ENCODE results near the gene RWDD3. TPM values are rescaled to one million over a fixed set of nuclear protein-coding genes. Genes with fewer than 3 reads are reported as not detected.

Gene RWDD3
- total RNA-seq, 2 donors from 2014 or later = 35.5 to 37.1 TPM

DNA sequence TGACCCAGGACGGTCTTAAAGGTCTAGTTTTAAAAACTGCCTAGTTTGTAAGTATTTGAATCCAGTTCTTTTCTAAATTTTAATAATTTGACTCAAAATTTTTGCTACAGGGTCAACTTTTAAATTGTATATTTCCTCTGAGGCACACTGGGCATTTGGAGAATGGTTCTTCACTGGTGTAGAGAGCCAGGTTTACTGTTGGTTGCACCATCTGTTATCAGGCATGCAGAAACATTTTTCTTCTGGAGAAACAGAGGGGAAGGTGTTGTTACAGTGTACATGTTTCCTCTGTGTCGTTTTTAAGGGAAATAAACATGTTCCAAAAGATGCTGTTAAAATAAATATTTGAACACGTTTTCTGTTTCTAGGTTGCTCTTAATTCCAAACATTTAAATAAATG is 39.0 kb upstream of the RWDD3 start:
- DNase-seq = no peak
- WGBS, 2 experiments (ENCODE audit: insufficient coverage in 1 of 2, insufficient read length in 1 of 2) = 91% methylated on average over 3 of the region's 3 CpGs; no CpG with 5 or more reads in 1 of the 2 experiments
- H3K27ac ChIP-seq (ENCODE audit: low read depth, low read length) = no peak overlapping the region
- H3K4me1 ChIP-seq (ENCODE audit: control insufficient read depth, insufficient read depth, low read length) = no peaks in the 10 kb centered on the region
- H3K27me3 ChIP-seq (ENCODE audit: control insufficient read depth, insufficient read depth, low read length, poor library complexity, severe bottlenecking) = no peaks in the 10 kb centered on the region
- H3K27me3 Mint-ChIP-seq (ENCODE audit: insufficient read depth) = no peaks in the 10 kb centered on the region
- H3K9me3 Mint-ChIP-seq = no peaks in the 10 kb centered on the region
- peaks cover 3% of the 10 kb centered on the region for H3K36me3 Mint-ChIP-seq (ENCODE audit: low read depth)
- H3K36me3 ChIP-seq (ENCODE audit: control insufficient read depth, insufficient read depth, low read length) = no peaks in the 10 kb centered on the region
- TF ChIP-seq, protein P1, sequence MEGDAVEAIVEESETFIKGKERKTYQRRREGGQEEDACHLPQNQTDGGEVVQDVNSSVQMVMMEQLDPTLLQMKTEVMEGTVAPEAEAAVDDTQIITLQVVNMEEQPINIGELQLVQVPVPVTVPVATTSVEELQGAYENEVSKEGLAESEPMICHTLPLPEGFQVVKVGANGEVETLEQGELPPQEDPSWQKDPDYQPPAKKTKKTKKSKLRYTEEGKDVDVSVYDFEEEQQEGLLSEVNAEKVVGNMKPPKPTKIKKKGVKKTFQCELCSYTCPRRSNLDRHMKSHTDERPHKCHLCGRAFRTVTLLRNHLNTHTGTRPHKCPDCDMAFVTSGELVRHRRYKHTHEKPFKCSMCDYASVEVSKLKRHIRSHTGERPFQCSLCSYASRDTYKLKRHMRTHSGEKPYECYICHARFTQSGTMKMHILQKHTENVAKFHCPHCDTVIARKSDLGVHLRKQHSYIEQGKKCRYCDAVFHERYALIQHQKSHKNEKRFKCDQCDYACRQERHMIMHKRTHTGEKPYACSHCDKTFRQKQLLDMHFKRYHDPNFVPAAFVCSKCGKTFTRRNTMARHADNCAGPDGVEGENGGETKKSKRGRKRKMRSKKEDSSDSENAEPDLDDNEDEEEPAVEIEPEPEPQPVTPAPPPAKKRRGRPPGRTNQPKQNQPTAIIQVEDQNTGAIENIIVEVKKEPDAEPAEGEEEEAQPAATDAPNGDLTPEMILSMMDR (conservative IDR thresholded peaks at IDR 0.05) = no peak
- H3K9me3 ChIP-seq (ENCODE audit: control insufficient read depth, low read length) = no peaks in the 10 kb centered on the region
- H3K4me3 ChIP-seq (ENCODE audit: low read length) = no peak overlapping the region
- no peak overlapping the region for H3K9ac ChIP-seq (ENCODE audit: extremely low read depth, low read length, poor library complexity, severe bottlenecking)
- H3K27ac Mint-ChIP-seq = no peak overlapping the region
- H3K4me3 Mint-ChIP-seq = no peak overlapping the region
- H3K4me1 Mint-ChIP-seq = peaks cover 5% of the 10 kb centered on the region

DNA sequence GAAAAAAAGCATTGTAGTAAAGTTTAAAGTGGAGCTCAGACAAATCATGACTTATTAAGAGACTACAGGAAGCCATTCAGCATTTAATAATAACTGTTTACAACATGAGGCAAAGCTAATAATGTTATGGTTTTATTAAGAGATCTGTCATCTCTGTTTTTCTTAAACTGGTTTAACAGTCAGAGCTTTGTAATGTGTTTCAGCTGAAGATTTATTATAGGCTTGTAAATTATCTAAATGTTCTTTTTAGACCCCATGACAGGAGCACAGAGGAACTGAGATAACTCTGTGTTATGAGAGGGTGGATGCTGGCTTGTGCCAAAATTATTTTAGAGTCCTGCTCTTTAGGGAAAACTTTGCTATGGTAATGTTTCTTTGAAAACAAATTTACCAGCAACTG is 38.0 kb upstream of the RWDD3 start:
- H3K9me3 Mint-ChIP-seq = no peaks in the 10 kb centered on the region
- H3K4me1 ChIP-seq (ENCODE audit: control insufficient read depth, insufficient read depth, low read length) = no peaks in the 10 kb centered on the region
- no peak overlapping the region for H3K27ac ChIP-seq (ENCODE audit: low read depth, low read length)
- DNase-seq = no peak
- TF ChIP-seq, protein P1 (conservative IDR thresholded peaks at IDR 0.05) = no peak
- no peaks in the 10 kb centered on the region for H3K9me3 ChIP-seq (ENCODE audit: control insufficient read depth, low read length)
- no peak overlapping the region for H3K27ac Mint-ChIP-seq
- H3K27me3 Mint-ChIP-seq (ENCODE audit: insufficient read depth) = no peaks in the 10 kb centered on the region
- peaks cover 5% of the 10 kb centered on the region for H3K4me1 Mint-ChIP-seq
- no peaks in the 10 kb centered on the region for H3K36me3 ChIP-seq (ENCODE audit: control insufficient read depth, insufficient read depth, low read length)
- H3K36me3 Mint-ChIP-seq (ENCODE audit: low read depth) = peaks cover 3% of the 10 kb centered on the region
- H3K4me3 Mint-ChIP-seq = no peak overlapping the region
- no peak overlapping the region for H3K9ac ChIP-seq (ENCODE audit: extremely low read depth, low read length, poor library complexity, severe bottlenecking)
- no peak overlapping the region for H3K4me3 ChIP-seq (ENCODE audit: low read length)
- no peaks in the 10 kb centered on the region for H3K27me3 ChIP-seq (ENCODE audit: control insufficient read depth, insufficient read depth, low read length, poor library complexity, severe bottlenecking)

DNA sequence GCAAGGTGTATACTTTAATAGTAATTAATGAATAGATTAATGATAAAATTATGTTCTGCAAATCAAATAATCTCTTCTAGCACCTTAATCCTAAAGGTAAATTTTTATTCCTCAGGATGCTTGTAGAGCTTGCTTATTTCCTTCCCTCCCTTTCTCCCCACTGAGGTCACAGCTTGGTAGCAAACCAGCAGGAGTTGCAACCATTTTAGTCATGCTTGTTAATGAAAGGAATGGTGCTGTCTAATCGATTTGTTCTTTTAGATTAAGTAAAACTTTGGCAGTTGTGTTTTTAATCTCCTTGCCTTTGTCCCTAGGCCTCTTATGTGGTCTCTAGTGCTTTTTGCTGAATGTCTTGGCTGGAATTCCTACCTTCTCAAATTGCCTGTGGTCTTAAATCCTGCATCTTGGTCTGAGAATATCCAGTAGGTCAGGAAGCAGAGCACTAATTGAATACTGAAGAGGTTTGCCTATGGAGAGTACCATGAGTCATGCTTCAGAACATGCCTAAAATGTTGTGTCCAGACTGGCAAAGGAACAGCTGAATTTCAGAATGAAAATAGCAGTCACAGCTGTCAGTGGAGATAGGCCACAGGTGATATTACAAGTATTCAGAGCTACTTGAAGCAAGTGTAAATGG is 36.3 kb upstream of the RWDD3 start:
- WGBS, 2 experiments (ENCODE audit: insufficient coverage in 1 of 2, insufficient read length in 1 of 2) = 81% methylated on average over 1 of the region's 1 CpG; no CpG with 5 or more reads in 1 of the 2 experiments
- Mint-ChIP-seq H3K27me3 (ENCODE audit: insufficient read depth) (no peaks in the 10 kb centered on the region), H3K9me3 (no peaks in the 10 kb centered on the region), H3K27ac (no peak overlapping the region), H3K4me3 (no peak overlapping the region), H3K4me1 (peaks cover 5% of the 10 kb centered on the region), H3K36me3 (ENCODE audit: low read depth) (no peaks in the 10 kb centered on the region)
- Histone ChIP-seq H3K9me3 (ENCODE audit: control insufficient read depth, low read length) (no peaks in the 10 kb centered on the region), H3K27me3 (ENCODE audit: control insufficient read depth, insufficient read depth, low read length, poor library complexity, severe bottlenecking) (no peaks in the 10 kb centered on the region), H3K36me3 (ENCODE audit: control insufficient read depth, insufficient read depth, low read length) (no peaks in the 10 kb centered on the region), H3K4me1 (ENCODE audit: control insufficient read depth, insufficient read depth, low read length) (no peaks in the 10 kb centered on the region), H3K9ac (ENCODE audit: extremely low read depth, low read length, poor library complexity, severe bottlenecking) (no peak overlapping the region), H3K27ac (ENCODE audit: low read depth, low read length) (no peak overlapping the region), H3K4me3 (ENCODE audit: low read length) (no peak overlapping the region)
- TF ChIP-seq, protein P1 (conservative IDR thresholded peaks at IDR 0.05) = no peak
- DNase-seq = no peak
